ENCODE measurements around the gene APBB1.
A peak's percentile ranks its signal among the peaks of the same experiment; 100 is the strongest.

Gene APBB1

GRCh38 chr11:6437993-6438392, 19.1 kb upstream of the APBB1 start:
- no peak for TF ChIP-seq ZNF274 (IDR thresholded peaks at IDR 0.05; ENCODE audit: low read depth, low read length)
- no peak overlapping the region for H3K4me3 ChIP-seq (ENCODE audit: low read length)

GRCh38 chr11:6437423-6437822, 18.5 kb upstream of the APBB1 start:
- TF ChIP-seq ZNF274 (IDR thresholded peaks at IDR 0.05; ENCODE audit: low read depth, low read length) = no peak

DNA sequence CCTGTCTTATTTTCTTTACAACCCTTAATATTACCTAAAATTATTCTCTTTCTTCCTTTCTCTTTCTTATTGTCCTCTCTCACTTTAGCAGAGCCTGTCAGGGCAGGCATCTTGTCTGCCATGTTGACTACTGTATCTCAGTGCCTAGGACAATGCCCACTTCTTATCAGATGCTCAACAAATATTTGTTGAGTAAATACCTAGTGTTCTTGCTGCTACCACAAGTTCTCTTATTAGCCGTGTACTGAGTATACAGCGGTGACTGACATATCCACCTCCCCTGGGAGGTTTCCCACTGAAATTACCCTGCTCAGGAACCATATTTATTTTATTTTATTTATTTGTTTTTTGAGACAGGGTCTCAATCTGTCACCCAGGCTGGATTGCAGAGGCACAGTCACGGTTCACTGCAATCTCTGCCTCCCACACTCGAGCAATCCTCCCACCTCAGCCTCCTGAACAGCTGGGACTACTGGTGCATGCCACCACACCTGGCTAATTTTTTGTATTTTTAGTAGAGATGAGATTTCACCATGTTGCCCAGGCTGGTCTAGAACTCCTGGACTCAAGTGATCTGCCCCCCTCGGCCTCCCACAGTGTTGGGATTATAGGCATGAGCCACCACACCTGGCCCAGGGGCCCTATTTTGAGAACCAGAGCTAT, 15.2 kb upstream of the APBB1 start:
- TF ChIP-seq ZNF274 (IDR thresholded peaks at IDR 0.05; ENCODE audit: low read depth, low read length) = no peak

More at GRCh38 chr11:6437423-6437822, 18.5 kb upstream of the APBB1 start:
- no peak overlapping the region for H3K4me3 ChIP-seq (ENCODE audit: low read length)

DNA sequence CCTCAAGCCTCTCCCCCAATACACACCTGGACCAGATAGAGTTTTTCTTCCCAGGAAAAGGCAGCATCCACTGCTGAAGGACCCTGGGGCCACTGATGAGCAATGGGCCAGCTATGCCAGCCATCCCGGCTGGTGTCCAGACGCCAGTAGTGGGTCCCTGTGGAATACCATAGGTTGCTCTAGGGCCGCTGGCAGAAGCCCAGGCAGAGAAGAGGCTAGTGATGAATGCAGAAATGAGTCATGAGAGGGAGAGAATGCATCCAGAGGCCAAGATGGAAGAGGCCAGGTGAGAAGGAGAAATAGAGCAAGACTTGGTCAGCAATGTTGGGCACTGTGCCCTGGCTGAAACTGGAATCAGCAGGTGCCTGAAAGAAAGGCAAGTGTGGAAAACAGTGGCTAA, 13.0 kb upstream of the APBB1 start:
- no peak for TF ChIP-seq ZNF274 (IDR thresholded peaks at IDR 0.05; ENCODE audit: low read depth, low read length)
- no peak overlapping the region for H3K4me3 ChIP-seq (ENCODE audit: low read length)

More for the DNA sequence above, 15.2 kb upstream of the APBB1 start:
- H3K4me3 ChIP-seq (ENCODE audit: low read length) = no peak overlapping the region

- TF ChIP-seq ZNF274 (IDR thresholded peaks at IDR 0.05; ENCODE audit: low read depth, low read length) = no peak
- no peak overlapping the region for H3K4me3 ChIP-seq (ENCODE audit: low read length)
Measured at GRCh38 chr11:6427516-6427915, 8.6 kb upstream of the APBB1 start.

DNA sequence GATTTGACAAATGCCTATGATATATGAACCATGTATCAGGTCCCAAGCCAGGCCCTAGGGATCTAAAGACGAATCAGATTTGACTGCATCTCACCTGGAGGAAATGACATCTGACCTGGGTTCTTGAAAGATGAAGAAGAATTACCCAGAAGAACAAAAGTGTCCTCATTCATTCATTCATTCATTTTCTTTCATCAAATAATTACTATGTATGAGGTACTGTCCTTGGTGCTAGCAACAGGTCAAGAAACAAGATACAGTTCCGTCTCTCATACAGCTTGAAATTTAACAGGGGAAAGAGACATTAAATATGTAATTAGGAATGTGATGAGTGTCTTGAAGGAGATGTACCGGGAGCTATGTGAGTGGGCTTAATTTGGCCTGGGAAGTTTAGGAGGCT, 1.8 kb upstream of the APBB1 start:
- no peak for TF ChIP-seq ZNF274 (IDR thresholded peaks at IDR 0.05; ENCODE audit: low read depth, low read length)
- H3K4me3 ChIP-seq (ENCODE audit: low read length) = no peak overlapping the region

- TF ChIP-seq ZNF274 (IDR thresholded peaks at IDR 0.05; ENCODE audit: low read depth, low read length) = no peak
- peak overlapping the region; percentile 88 for H3K4me3 ChIP-seq (ENCODE audit: low read length)
Measured at GRCh38 chr11:6418557-6419008, 311 bp downstream of the APBB1 start.

DNA sequence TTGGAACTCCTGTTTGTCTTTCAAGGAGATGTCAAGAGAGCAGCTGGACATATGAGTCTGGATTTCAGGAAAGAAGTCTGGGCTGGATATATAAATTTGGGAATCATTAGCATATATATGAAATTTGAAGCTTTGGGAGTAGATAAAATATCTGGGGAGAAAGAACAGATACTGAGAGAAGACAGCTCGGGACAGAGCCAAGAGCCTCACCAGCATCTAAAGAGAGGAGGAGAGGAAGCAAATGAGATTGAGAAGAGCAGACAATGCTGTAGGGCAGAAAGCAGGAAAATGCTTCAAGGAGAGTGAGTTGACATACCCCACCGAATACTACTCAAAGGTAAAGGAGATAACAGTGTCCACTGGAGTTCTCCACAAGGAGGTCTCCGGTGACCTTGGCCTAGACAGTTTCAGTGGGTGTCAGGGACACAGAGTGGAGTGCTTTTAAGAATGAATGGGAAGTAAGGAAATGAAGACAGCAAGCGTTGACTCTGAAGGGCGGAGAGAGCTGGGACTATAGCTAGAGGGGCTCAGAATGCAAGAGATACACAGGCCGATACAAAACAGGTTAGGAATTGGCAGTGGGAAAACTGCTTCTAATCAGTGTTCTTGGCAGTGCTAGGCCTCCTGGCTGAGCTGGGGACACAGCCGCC, 862 bp downstream of the APBB1 start:
- no peak for TF ChIP-seq ZNF274 (IDR thresholded peaks at IDR 0.05; ENCODE audit: low read depth, low read length)
- H3K4me3 ChIP-seq (ENCODE audit: low read length) = no peak overlapping the region

DNA sequence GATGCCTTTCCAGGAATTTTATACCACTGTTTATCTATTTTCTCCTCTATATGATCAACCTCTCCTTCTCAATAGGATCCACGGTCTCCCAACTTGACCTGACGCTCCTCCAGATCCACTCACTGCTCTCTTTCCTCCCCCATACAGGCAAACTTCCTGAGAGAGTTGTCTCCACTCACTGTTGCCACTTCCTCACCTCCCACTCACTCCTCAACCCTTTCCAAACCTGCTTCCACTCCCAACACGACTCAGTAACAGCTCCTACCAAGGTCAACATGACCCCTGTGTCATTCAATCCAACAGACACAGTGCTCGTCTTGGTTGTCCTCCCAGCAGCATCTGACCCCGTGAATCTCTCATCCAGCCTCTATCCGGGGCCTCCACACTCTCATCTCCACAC, 3.1 kb downstream of the APBB1 start:
- H3K4me3 ChIP-seq (ENCODE audit: low read length) = no peak overlapping the region
- TF ChIP-seq ZNF274 (IDR thresholded peaks at IDR 0.05; ENCODE audit: low read depth, low read length) = no peak

DNA sequence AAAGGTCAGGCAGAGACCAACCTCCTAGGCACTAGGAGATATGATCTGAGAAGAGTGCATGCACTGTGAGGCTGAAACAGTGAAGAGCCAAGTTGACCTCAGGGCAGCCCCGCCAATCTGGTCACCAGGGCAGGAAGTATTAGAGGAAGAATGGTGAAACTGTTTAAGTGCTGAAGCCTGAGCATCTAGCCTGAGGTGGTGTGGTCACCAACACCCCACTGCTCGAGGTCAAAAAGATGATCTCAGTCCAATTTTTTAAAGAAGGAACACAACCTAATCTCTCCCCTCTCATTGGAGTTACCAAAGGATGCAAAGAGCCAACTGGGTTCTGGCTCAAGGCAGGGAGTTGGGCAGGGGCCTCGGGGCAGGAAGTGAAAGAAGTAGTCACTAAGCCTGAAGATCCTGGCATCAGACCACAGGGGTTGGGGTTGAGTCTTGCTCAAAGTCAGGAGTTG, 4.0 kb downstream of the APBB1 start:
- no peak overlapping the region for H3K4me3 ChIP-seq (ENCODE audit: low read length)
- TF ChIP-seq ZNF274 (IDR thresholded peaks at IDR 0.05; ENCODE audit: low read depth, low read length) = no peak

GRCh38 chr11:6413791-6414201, 5.1 kb downstream of the APBB1 start:
- H3K4me3 ChIP-seq (ENCODE audit: low read length) = no peak overlapping the region
- no peak for TF ChIP-seq ZNF274 (IDR thresholded peaks at IDR 0.05; ENCODE audit: low read depth, low read length)

DNA sequence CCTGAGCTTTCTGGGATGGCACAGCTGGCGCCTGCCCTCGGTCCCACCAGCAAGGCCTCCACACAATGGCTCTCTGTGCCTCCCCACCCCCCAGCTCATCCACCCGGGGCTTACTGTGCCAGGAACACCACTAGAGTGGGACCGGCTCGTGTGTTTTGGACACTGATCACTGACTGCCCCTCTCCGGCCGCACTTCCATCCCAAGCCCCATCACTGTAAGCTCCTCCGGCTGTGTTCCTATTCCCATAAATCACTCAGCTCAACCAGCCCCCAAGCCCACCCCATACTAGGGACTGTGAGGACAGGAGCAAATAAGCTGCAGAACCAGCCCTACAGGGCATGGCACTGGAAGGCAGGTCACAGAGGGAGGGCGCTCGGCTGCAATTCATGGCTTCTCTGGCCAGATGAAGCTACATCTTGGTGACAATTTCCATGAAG, 7.3 kb downstream of the APBB1 start:
- H3K4me3 ChIP-seq (ENCODE audit: low read length) = no peak overlapping the region
- TF ChIP-seq ZNF274 (IDR thresholded peaks at IDR 0.05; ENCODE audit: low read depth, low read length) = no peak

DNA sequence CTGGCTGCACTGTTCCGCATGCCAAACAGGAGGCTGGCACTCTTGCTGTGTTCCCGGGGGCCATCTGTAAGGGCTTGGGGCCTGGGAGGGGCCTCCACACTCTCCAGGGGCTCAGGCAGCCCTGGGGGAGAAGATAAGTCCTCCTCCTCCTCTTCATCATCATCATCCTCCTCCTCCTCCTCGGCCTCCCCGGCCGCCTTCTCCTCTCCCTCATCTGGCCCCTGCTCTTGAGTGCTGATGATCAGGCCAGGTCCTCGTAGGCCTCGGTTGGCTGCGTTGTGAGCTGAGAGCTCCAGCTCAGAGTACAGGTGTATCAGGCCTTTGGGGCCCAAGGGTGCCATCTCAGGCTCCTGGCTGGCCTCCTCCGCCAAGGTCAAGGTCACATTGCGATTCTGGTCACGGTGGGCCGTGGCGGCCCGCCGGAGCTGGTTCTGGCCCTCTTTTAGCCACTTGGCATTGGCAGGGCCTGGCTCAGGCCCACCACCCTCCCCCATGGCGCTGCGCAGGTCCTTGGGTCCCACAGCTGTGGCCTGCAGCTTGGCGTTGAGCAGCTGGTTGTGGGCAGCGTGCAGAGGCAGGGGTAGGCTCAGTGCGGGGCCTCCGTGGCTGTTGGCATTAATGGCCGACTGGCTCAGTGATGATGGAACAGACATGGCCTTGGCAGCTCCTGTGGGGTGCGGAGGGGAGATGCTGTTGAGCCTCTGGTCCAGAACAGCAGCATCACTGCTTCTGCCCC, 8.0 kb downstream of the APBB1 start:
- TF ChIP-seq ZNF274 (IDR thresholded peaks at IDR 0.05; ENCODE audit: low read depth, low read length) = no peak
- H3K4me3 ChIP-seq (ENCODE audit: low read length) = no peak overlapping the region

GRCh38 chr11:6406370-6406769, 12.5 kb downstream of the APBB1 start:
- no peak overlapping the region for H3K4me3 ChIP-seq (ENCODE audit: low read length)
- no peak for TF ChIP-seq ZNF274 (IDR thresholded peaks at IDR 0.05; ENCODE audit: low read depth, low read length)

GRCh38 chr11:6405846-6406245, 13.0 kb downstream of the APBB1 start:
- H3K4me3 ChIP-seq (ENCODE audit: low read length) = no peak overlapping the region
- no peak for TF ChIP-seq ZNF274 (IDR thresholded peaks at IDR 0.05; ENCODE audit: low read depth, low read length)
